ENCODE results near the gene NRF1.

GRCh38 chr7:129803546-129804081 is 192.1 kb downstream of the NRF1 start:
- no peak for TF ChIP-seq EZH2 (IDR thresholded peaks at IDR 0.05)
- no peak for TF ChIP-seq POLR2AphosphoS5 (IDR thresholded peaks at IDR 0.05; ENCODE audit: borderline replicate concordance, low read depth, low read length)
- no peak for TF ChIP-seq FOXP2 (optimal IDR thresholded peaks at IDR 0.05; ENCODE audit: control extremely low read depth, extremely low read length, insufficient read depth)

Measured in SK-N-MC (cell line).